WERI-Rb-1 (cell line): ENCODE data around the gene OTP.

Experiments
- DNase-seq: peaks from one replicate; pipeline ENCODE4 v3.0.0-alpha.2; 2020
- H3K27ac ChIP-seq: fragments of 250-450 bp; sonication (Bioruptor Pico); 2 replicates; pipeline ENCODE4 v1.5.1; 2020; ENCODE audit warnings: mild to moderate bottlenecking, moderate library complexity
- H3K27me3 ChIP-seq: fragments of 250-450 bp; sonication (Bioruptor Pico); 2 replicates; pipeline ENCODE4 v1.5.1; 2021; ENCODE audit warnings: mild to moderate bottlenecking, low read depth, moderate library complexity; ENCODE audit not compliant: insufficient read depth, severe bottlenecking
- H3K36me3 ChIP-seq: fragments of 250-450 bp; sonication (Bioruptor Pico); 2 replicates; pipeline ENCODE4 v1.5.1; 2020; ENCODE audit warnings: mild to moderate bottlenecking, moderate library complexity
- H3K4me3 ChIP-seq: 2 replicates; pipeline ENCODE4 v1.5.1; 2011; ENCODE audit warnings: low read depth, mild to moderate bottlenecking, control low read depth, low read length
- H3K9me3 ChIP-seq: fragments of 250-450 bp; sonication (Bioruptor Pico); 2 replicates; pipeline ENCODE4 v1.5.1; 2021; ENCODE audit warnings: mild to moderate bottlenecking, moderate library complexity; ENCODE audit not compliant: severe bottlenecking
- TF ChIP-seq, protein P1 (sequence below): IDR thresholded peaks from 2 replicates; pipeline ENCODE4 v1.5.1; 2011; ENCODE audit warnings: low read depth, mild to moderate bottlenecking, control low read depth, inconsistent platforms, low read length

OTP gene

DNA sequence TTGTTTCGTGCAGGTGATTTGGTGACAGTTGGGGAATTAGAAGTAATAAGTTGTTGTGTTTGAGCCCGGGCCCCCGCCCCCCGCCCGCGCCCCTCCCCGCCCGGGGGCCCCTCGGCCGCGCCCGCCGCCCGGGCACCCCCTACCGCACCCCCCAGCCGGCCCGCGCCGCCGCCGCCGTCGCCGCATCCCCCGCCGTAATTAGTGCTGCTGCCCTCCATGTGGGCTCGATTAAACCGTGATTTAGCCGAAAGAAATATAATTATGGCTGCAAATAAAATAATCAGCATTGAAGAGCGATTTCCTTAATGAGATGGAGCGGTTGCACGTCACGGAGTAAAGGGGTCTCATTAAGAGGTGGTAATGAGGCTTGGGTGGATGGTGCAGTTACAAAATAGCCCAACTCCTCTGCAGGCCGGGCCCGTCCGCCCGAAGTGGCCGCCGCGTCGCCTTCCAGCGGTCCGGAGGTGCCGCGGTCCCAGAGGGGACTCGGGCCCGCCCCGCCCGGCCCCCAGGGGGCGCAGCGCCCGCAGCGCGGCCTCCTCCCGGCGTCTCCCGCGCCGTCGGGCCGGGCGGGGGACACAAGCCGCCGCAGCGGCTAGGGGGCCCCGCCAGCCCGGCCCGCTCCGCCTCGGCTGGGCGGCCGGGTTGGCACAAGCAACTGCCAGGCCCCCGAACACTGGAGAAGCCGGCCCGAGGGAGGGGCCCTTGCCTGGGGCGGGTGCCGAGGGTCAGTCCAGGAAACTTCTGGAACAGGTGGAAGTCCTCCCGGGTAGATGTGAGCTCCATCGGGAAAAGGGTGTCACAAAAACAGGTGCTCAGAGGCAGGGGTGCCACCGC lies 6.9 kb upstream of the OTP start:
- DNase-seq, result peak; percentile 68
- H3K4me3 ChIP-seq, result peak overlapping the region; percentile 77
- H3K27me3 ChIP-seq, result peaks cover 7% of the 10 kb centered on the region

GRCh38 chr5:77644371-77645157 lies 6.1 kb upstream of the OTP start:
- Histone ChIP-seq H3K27me3 (peaks cover 7% of the 10 kb centered on the region), H3K4me3 (peak overlapping the region; percentile 77), H3K9me3 (no peaks in the 10 kb centered on the region), H3K27ac (no peak overlapping the region), H3K36me3 (no peaks in the 10 kb centered on the region)
- TF ChIP-seq, protein P1, sequence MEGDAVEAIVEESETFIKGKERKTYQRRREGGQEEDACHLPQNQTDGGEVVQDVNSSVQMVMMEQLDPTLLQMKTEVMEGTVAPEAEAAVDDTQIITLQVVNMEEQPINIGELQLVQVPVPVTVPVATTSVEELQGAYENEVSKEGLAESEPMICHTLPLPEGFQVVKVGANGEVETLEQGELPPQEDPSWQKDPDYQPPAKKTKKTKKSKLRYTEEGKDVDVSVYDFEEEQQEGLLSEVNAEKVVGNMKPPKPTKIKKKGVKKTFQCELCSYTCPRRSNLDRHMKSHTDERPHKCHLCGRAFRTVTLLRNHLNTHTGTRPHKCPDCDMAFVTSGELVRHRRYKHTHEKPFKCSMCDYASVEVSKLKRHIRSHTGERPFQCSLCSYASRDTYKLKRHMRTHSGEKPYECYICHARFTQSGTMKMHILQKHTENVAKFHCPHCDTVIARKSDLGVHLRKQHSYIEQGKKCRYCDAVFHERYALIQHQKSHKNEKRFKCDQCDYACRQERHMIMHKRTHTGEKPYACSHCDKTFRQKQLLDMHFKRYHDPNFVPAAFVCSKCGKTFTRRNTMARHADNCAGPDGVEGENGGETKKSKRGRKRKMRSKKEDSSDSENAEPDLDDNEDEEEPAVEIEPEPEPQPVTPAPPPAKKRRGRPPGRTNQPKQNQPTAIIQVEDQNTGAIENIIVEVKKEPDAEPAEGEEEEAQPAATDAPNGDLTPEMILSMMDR, result no peak
- no peak for DNase-seq

More for the DNA sequence above, 6.9 kb upstream of the OTP start:
- no peaks in the 10 kb centered on the region for H3K9me3 ChIP-seq
- H3K27ac ChIP-seq, result no peak overlapping the region
- H3K36me3 ChIP-seq, result no peaks in the 10 kb centered on the region
- TF ChIP-seq, protein P1, result peak; percentile 63

DNA sequence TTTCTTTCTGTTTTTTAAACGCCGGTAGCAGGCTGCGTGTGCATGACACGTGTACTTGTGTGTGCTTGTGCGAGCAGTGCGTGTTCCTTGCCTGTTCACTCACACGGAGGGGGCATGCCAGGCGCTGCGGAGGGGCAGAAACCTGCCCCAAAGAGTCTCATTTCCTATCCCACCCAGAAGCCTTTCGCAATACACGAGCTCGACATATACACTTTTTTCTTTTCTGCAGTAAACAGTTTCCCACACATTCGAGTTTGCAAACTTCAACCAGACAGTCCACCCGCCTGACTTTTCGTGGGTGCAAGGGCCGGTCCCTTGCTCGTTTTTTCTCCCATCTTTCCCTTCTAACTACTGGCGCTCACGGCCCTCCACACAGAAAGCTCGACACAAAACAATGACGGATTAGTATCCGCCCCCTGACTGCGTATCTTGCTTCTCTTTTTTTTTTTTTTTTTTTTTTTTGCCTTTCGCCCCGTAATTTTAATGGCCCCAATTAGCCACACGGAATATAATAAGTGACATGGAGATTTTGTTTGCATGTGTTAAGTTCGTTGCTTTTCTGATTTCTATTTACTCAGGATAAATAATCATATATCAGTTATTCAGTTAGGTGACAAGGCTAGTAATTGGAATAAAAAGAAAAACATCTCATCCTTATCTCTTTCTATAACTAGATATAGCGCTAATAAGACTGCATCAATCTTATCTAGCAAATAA lies 5.3 kb upstream of the OTP start:
- H3K9me3 ChIP-seq, result no peaks in the 10 kb centered on the region
- H3K36me3 ChIP-seq, result no peaks in the 10 kb centered on the region
- no peak for DNase-seq
- TF ChIP-seq, protein P1, result no peak
- H3K27ac ChIP-seq, result no peak overlapping the region
- no peak overlapping the region for H3K4me3 ChIP-seq
- H3K27me3 ChIP-seq, result peaks cover 7% of the 10 kb centered on the region

DNA sequence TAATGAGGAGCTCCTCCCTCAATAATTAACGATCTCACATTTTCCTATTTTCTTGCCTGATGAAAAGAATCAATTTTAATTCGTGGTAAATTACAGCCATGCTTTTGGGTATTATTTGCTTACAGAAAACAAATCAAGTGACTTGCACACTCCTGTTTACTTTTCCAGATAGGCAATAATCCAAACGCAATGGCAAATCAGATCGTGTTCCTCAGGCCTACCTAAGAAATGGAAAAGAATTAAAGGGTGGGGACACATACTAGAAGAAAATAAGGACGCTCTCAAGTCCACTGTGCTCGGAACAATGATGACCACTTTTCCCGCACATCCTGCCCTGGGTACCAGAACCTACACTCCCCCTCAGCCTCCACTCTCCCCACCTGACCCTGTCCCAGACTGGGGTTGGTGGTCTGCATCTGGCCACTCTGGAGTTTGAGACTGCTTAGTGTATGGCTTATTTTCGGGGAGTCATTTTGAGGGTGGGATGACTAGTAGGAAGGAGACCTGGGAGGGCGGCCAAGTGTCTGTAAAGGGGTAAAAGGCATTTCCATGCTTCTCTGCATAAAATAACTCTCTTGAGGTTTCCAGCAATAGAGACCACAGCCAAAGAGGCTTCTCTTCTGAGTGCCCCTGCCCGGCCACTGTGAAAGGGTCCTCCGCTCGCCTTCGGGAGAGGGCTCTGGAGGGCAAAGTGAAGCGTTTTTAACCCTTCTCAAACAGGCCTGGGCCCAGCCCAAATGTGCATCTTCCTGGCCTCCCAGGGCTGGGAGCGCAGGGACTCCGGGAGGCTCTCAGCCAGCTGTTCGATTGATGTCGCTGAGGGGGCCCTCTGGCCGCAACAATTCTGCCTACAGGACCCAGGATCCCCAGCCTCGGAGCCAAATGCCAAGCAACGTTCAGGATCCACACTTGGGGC lies 4.5 kb upstream of the OTP start:
- H3K27ac ChIP-seq, result no peak overlapping the region
- H3K4me3 ChIP-seq, result no peak overlapping the region
- no peak for DNase-seq
- TF ChIP-seq, protein P1, result no peak
- H3K36me3 ChIP-seq, result no peaks in the 10 kb centered on the region
- H3K9me3 ChIP-seq, result no peaks in the 10 kb centered on the region
- H3K27me3 ChIP-seq, result peaks cover 7% of the 10 kb centered on the region

GRCh38 chr5:77641963-77642737 lies 3.6 kb upstream of the OTP start:
- H3K9me3 ChIP-seq, result no peaks in the 10 kb centered on the region
- no peaks in the 10 kb centered on the region for H3K36me3 ChIP-seq
- TF ChIP-seq, protein P1, result no peak
- H3K27ac ChIP-seq, result no peak overlapping the region
- no peak overlapping the region for H3K4me3 ChIP-seq
- no peak for DNase-seq
- peaks cover 12% of the 10 kb centered on the region for H3K27me3 ChIP-seq
